ENCODE results near the gene TSPYL4. TPM values are rescaled to one million over a fixed set of nuclear protein-coding genes. Genes with fewer than 3 reads are reported as not detected.

The TSPYL4 gene
- total RNA-seq, 1 donor from 2014 or later = 25.8 TPM

DNA sequence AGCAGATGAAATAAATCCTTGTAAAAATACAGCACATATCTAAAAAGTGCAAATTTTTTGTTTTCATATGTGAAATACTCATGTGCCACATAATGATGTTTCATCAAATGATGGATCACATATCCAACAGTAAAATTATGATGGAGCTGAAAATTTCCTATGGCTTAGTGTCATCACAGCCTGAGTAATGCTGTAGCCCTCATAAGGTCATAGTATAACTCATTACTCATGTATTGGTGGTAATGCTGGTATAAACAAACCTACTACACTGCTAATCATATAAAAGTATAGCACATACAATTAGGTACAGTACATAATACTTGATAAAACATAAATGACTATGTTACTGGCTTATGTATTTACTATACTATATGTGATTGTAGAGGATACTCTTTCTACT lies 12.9 kb upstream of the TSPYL4 start:
- peaks cover 5% of the 10 kb centered on the region for H3K4me1 ChIP-seq (ENCODE audit: insufficient read depth, low read length)
- H3K9me3 Mint-ChIP-seq (ENCODE audit: unreplicated experiment) = peaks cover 16% of the 10 kb centered on the region
- H3K27me3 Mint-ChIP-seq (ENCODE audit: low read depth, unreplicated experiment) = no peaks in the 10 kb centered on the region
- DNase-seq (ENCODE audit: low read depth) (no peak), FAIRE-seq (no peak)
- peaks cover 21% of the 10 kb centered on the region for H3K36me3 Mint-ChIP-seq (ENCODE audit: low read depth, unreplicated experiment)
- H3K4me3 ChIP-seq (ENCODE audit: insufficient read depth, low read depth, low read length) = no peak overlapping the region
- H4K20me1 ChIP-seq (ENCODE audit: insufficient read depth, low read length) = no peaks in the 10 kb centered on the region
- H3K27ac ChIP-seq (ENCODE audit: low read depth, low read length) = no peak overlapping the region
- no peaks in the 10 kb centered on the region for H3K4me1 Mint-ChIP-seq (ENCODE audit: low read depth, unreplicated experiment)
- H3K4me3 Mint-ChIP-seq (ENCODE audit: unreplicated experiment) = no peak overlapping the region
- no peak overlapping the region for H3K4me2 ChIP-seq (ENCODE audit: low read length)
- H3K9me3 ChIP-seq (ENCODE audit: insufficient read depth, low read depth, low read length) = peaks cover 4% of the 10 kb centered on the region
- no peak overlapping the region for H3K9ac ChIP-seq (ENCODE audit: low read length)
- no peak for TF ChIP-seq EZH2 (IDR thresholded peaks at IDR 0.05; ENCODE audit: insufficient read depth, low read length)
- TF ChIP-seq, protein P1, sequence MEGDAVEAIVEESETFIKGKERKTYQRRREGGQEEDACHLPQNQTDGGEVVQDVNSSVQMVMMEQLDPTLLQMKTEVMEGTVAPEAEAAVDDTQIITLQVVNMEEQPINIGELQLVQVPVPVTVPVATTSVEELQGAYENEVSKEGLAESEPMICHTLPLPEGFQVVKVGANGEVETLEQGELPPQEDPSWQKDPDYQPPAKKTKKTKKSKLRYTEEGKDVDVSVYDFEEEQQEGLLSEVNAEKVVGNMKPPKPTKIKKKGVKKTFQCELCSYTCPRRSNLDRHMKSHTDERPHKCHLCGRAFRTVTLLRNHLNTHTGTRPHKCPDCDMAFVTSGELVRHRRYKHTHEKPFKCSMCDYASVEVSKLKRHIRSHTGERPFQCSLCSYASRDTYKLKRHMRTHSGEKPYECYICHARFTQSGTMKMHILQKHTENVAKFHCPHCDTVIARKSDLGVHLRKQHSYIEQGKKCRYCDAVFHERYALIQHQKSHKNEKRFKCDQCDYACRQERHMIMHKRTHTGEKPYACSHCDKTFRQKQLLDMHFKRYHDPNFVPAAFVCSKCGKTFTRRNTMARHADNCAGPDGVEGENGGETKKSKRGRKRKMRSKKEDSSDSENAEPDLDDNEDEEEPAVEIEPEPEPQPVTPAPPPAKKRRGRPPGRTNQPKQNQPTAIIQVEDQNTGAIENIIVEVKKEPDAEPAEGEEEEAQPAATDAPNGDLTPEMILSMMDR (IDR thresholded peaks at IDR 0.05; ENCODE audit: insufficient read depth, low read depth, low read length) = no peak
- H3K36me3 ChIP-seq (ENCODE audit: insufficient read depth, low read length) = no peaks in the 10 kb centered on the region
- H2AFZ ChIP-seq (ENCODE audit: low read depth, low read length) = no peak overlapping the region
- no peaks in the 10 kb centered on the region for H3K27me3 ChIP-seq (ENCODE audit: insufficient read depth, low read length)
- no peaks in the 10 kb centered on the region for H3K79me2 ChIP-seq (ENCODE audit: insufficient read depth, low read length)
- no peak overlapping the region for H3K27ac Mint-ChIP-seq (ENCODE audit: unreplicated experiment)

DNA sequence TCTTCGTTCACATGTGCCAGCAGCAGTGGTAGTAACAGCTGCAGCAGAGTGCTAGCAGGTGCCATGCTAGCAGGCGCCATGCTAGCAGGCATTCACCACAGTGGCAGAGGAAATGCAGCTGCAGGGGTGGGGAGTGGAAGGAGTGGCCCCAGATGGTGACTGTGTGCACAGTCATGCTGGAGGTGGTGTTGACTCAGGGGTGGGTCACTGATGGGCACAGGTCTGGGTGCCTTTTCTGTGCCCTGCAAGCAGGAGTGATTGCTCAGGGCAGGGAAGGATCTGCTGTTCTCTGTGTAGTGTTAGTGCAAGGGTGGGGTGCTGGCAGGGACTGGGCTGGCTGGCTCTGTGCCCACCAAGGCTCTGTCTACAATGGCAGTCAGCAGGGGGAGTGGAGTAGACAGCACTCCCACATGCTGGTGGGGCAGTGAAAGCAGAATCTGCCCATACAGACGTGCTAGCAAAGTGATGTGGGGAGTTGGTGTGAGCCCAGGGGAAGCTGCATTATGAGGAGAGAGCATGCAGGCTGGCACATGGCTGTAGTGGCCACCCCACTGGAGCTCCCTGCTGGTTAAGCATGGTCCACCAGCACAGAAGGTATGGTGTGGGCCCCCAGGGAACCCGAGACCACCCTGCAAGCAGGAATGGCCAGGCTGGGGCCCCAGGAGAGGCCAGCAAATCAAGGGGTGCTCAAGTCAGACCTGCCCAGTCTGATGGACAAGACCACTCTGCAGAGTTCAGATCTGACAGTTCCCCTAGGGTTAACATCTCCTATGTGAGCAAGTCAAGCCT lies 11.4 kb upstream of the TSPYL4 start:
- H3K27me3 ChIP-seq (ENCODE audit: insufficient read depth, low read length) = no peaks in the 10 kb centered on the region
- no peak overlapping the region for H3K4me3 ChIP-seq (ENCODE audit: insufficient read depth, low read depth, low read length)
- DNase-seq (ENCODE audit: low read depth) (no peak), FAIRE-seq (no peak)
- Mint-ChIP-seq H3K27me3 (ENCODE audit: low read depth, unreplicated experiment) (no peaks in the 10 kb centered on the region), H3K27ac (ENCODE audit: unreplicated experiment) (no peak overlapping the region), H3K9me3 (ENCODE audit: unreplicated experiment) (peaks cover 17% of the 10 kb centered on the region), H3K4me3 (ENCODE audit: unreplicated experiment) (no peak overlapping the region), H3K4me1 (ENCODE audit: low read depth, unreplicated experiment) (no peaks in the 10 kb centered on the region), H3K36me3 (ENCODE audit: low read depth, unreplicated experiment) (peaks cover 21% of the 10 kb centered on the region)
- TF ChIP-seq EZH2 (IDR thresholded peaks at IDR 0.05; ENCODE audit: insufficient read depth, low read length) = no peak
- TF ChIP-seq, protein P1 (IDR thresholded peaks at IDR 0.05; ENCODE audit: insufficient read depth, low read depth, low read length) = no peak
- no peaks in the 10 kb centered on the region for H4K20me1 ChIP-seq (ENCODE audit: insufficient read depth, low read length)
- no peaks in the 10 kb centered on the region for H3K79me2 ChIP-seq (ENCODE audit: insufficient read depth, low read length)
- H3K9me3 ChIP-seq (ENCODE audit: insufficient read depth, low read depth, low read length) = peaks cover 4% of the 10 kb centered on the region
- no peak overlapping the region for H2AFZ ChIP-seq (ENCODE audit: low read depth, low read length)
- no peaks in the 10 kb centered on the region for H3K36me3 ChIP-seq (ENCODE audit: insufficient read depth, low read length)
- no peak overlapping the region for H3K27ac ChIP-seq (ENCODE audit: low read depth, low read length)
- no peak overlapping the region for H3K9ac ChIP-seq (ENCODE audit: low read length)
- H3K4me1 ChIP-seq (ENCODE audit: insufficient read depth, low read length) = peaks cover 5% of the 10 kb centered on the region
- no peak overlapping the region for H3K4me2 ChIP-seq (ENCODE audit: low read length)

- peaks cover 5% of the 10 kb centered on the region for H3K4me1 ChIP-seq (ENCODE audit: insufficient read depth, low read length)
- H3K4me3 Mint-ChIP-seq (ENCODE audit: unreplicated experiment) = no peak overlapping the region
- H3K4me1 Mint-ChIP-seq (ENCODE audit: low read depth, unreplicated experiment) = no peaks in the 10 kb centered on the region
- H3K27ac Mint-ChIP-seq (ENCODE audit: unreplicated experiment) = no peak overlapping the region
- TF ChIP-seq, protein P1 (IDR thresholded peaks at IDR 0.05; ENCODE audit: insufficient read depth, low read depth, low read length) = no peak
- no peak for TF ChIP-seq EZH2 (IDR thresholded peaks at IDR 0.05; ENCODE audit: insufficient read depth, low read length)
- no peaks in the 10 kb centered on the region for H3K27me3 Mint-ChIP-seq (ENCODE audit: low read depth, unreplicated experiment)
- H3K4me2 ChIP-seq (ENCODE audit: low read length) = no peak overlapping the region
- peaks cover 17% of the 10 kb centered on the region for H3K9me3 Mint-ChIP-seq (ENCODE audit: unreplicated experiment)
- H3K79me2 ChIP-seq (ENCODE audit: insufficient read depth, low read length) = no peaks in the 10 kb centered on the region
- H3K9me3 ChIP-seq (ENCODE audit: insufficient read depth, low read depth, low read length) = peaks cover 4% of the 10 kb centered on the region
- no peak overlapping the region for H3K27ac ChIP-seq (ENCODE audit: low read depth, low read length)
- H3K9ac ChIP-seq (ENCODE audit: low read length) = no peak overlapping the region
- H3K36me3 Mint-ChIP-seq (ENCODE audit: low read depth, unreplicated experiment) = peaks cover 24% of the 10 kb centered on the region
- H3K4me3 ChIP-seq (ENCODE audit: insufficient read depth, low read depth, low read length) = no peak overlapping the region
- H3K36me3 ChIP-seq (ENCODE audit: insufficient read depth, low read length) = no peaks in the 10 kb centered on the region
- H2AFZ ChIP-seq (ENCODE audit: low read depth, low read length) = no peak overlapping the region
- DNase-seq (ENCODE audit: low read depth) (no peak), FAIRE-seq (no peak)
- H4K20me1 ChIP-seq (ENCODE audit: insufficient read depth, low read length) = no peaks in the 10 kb centered on the region
- no peaks in the 10 kb centered on the region for H3K27me3 ChIP-seq (ENCODE audit: insufficient read depth, low read length)
Observed at GRCh38 chr6:116263353-116263752, 9.5 kb upstream of the TSPYL4 start.
